ENCODE data around the gene RAPGEF1. TPM values are rescaled to one million over a fixed set of nuclear protein-coding genes. Genes with fewer than 3 reads are reported as not detected.

The RAPGEF1 gene
- total and polyA plus RNA-seq, 2 of the 13 experiments (the other 11 are each of a cell fraction or from before 2014, with no cell fraction given), result 21.2 to 38.9 TPM

DNA sequence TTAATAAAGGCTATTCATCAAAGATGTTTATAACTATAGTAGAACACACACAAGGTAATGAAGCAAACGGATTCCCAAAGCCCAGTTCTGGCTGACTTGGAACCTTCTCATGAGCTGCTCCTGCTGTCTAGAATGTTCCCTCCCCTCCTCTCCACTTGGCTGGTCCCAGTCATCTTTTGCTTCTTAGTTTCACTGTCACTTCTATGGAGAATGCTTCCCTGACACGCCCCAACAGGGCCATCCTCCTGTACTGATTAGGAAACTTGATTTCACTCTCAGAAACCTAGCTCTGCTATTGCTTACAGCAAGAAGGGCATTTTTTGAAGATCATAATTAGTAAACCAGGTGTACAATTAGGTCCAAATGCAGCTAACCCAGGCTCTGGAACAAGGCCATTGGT, 3.2 kb upstream of the RAPGEF1 start:
- no peaks in the 10 kb centered on the region for H3K36me3 ChIP-seq (replicated peaks in 1 of 2; ENCODE audit: control insufficient read depth in 1 of 2, insufficient read depth in 2 of 2, low read length in 2 of 2)
- ChIA-PET POLR2A (interaction anchor here (1.1 kb wide), 1 partner anchor 137 kb away, joined by 4 read pairs; no protein-coding TSS in a partner anchor), CTCF (ENCODE audit: low intra/inter-chr PET ratio, low total read pairs) (interaction anchor here (8.4 kb wide), 1 partner anchor 152 kb away, joined by 185 read pairs; no protein-coding TSS in a partner anchor)
- H4K20me1 ChIP-seq (ENCODE audit: insufficient read depth, low read length), result peaks cover 3% of the 10 kb centered on the region; the same call in 1 of the 2 replicates
- no peak for FAIRE-seq
- H3K4me1 ChIP-seq (ENCODE audit: insufficient read depth, low read length), result peaks cover 33% of the 10 kb centered on the region
- TF ChIP-seq ZSCAN20 (CRISPR knock-in tag; IDR thresholded peaks at IDR 0.05; ENCODE audit: borderline replicate concordance), result no peak
- TF ChIP-seq ZNF780A (CRISPR knock-in tag; IDR thresholded peaks at IDR 0.05), result no peak
- TF ChIP-seq ZNF557 (CRISPR knock-in tag; IDR thresholded peaks at IDR 0.05), result no peak
- TF ChIP-seq, protein P1, sequence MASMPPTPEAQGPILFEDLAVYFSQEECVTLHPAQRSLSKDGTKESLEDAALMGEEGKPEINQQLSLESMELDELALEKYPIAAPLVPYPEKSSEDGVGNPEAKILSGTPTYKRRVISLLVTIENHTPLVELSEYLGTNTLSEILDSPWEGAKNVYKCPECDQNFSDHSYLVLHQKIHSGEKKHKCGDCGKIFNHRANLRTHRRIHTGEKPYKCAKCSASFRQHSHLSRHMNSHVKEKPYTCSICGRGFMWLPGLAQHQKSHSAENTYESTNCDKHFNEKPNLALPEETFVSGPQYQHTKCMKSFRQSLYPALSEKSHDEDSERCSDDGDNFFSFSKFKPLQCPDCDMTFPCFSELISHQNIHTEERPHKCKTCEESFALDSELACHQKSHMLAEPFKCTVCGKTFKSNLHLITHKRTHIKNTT (CRISPR knock-in tag; IDR thresholded peaks at IDR 0.05), result no peak
- TF ChIP-seq MLLT10 (CRISPR knock-in tag; IDR thresholded peaks at IDR 0.05), result no peak
- TF ChIP-seq GABPA (IDR thresholded peaks at IDR 0.05; ENCODE audit: low read depth, low read length), result no peak
- no peak for TF ChIP-seq GABPA (CRISPR knock-in tag; IDR thresholded peaks at IDR 0.05; ENCODE audit: low read depth)
- H3K27ac ChIP-seq (ENCODE audit: extremely low read length, insufficient read depth, low read length), result no peak overlapping the region
- H3K9me3 ChIP-seq (ENCODE audit: low read length), result no peaks in the 10 kb centered on the region
- intact Hi-C loops (cut with micrococcal nuclease; ENCODE audit: unreplicated experiment) (no loop called here), in situ Hi-C loops (cut with HindIII; ENCODE audit: extremely low pct_ligation_motif_present, low pct_unique_long_range_greater_than_20kb) (loop anchor here (5.0 to 25.0 kb wide), 2 partner anchors 151 to 356 kb away; partner anchors contain the start of gene PRRC2B)
- 25% methylated on average over 2 of the region's 2 CpGs for WGBS (ENCODE audit: low lambda C conversion rate)
- no peak overlapping the region for H2AFZ ChIP-seq (ENCODE audit: low read length)
- DNase-seq (ENCODE audit: low spot score), result no peak
- H3K79me2 ChIP-seq (ENCODE audit: insufficient read depth, low read length), result peaks cover 12% of the 10 kb centered on the region
- no peak for ATAC-seq
- no TSS peak for BruUV-seq (replicated peaks)
- no peak overlapping the region for H3K4me2 ChIP-seq (ENCODE audit: low read depth, low read length)
- H3K27me3 ChIP-seq (ENCODE audit: control insufficient read depth in 1 of 2, insufficient read depth in 2 of 2, low read length in 2 of 2), result peaks cover 0 to 6% of the 10 kb centered on the region in 2 experiments; a peak in 1 of 5 replicates
- no peak overlapping the region for H3K4me3 ChIP-seq (replicated peaks in 1 of 3; ENCODE audit: insufficient read depth in 1 of 3, low read depth in 2 of 3, low read length in 3 of 3)
- no peak overlapping the region for H3K9ac ChIP-seq (ENCODE audit: insufficient read depth, low read depth, low read length)

DNA sequence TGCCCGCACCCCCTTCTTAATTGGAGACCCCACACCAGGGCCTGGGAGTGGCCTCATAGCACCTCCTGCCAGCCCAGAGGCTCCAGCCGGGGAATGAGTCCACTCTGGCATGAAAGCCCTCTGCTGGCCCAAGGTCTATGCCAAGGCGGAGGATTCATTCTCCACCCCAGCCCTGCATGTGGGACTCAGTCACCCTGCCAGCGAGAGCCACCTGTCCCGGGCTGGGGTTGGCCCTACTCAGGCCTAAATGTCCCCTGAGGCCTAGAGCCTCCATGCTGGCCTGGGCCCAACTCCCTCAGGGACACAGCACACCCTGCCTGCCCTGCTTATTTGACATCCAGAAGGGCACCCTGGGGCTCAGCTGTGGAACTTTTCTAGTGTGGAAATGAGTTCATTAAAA, 1.0 kb upstream of the RAPGEF1 start:
- Histone ChIP-seq H3K4me3 (replicated peaks in 1 of 3; ENCODE audit: insufficient read depth in 1 of 3, low read depth in 2 of 3, low read length in 3 of 3) (no peak overlapping the region), H3K27ac (ENCODE audit: extremely low read length, insufficient read depth, low read length) (no peak overlapping the region), H2AFZ (ENCODE audit: low read length) (no peak overlapping the region), H4K20me1 (ENCODE audit: insufficient read depth, low read length) (peaks cover 3% of the 10 kb centered on the region; the same call in 1 of the 2 replicates), H3K9ac (ENCODE audit: insufficient read depth, low read depth, low read length) (no peak overlapping the region), H3K27me3 (ENCODE audit: control insufficient read depth in 1 of 2, insufficient read depth in 2 of 2, low read length in 2 of 2) (no peaks in the 10 kb centered on the region), H3K4me2 (ENCODE audit: low read depth, low read length) (no peak overlapping the region), H3K36me3 (replicated peaks in 1 of 2; ENCODE audit: control insufficient read depth in 1 of 2, insufficient read depth in 2 of 2, low read length in 2 of 2) (no peaks in the 10 kb centered on the region), H3K9me3 (ENCODE audit: low read length) (no peaks in the 10 kb centered on the region), H3K4me1 (ENCODE audit: insufficient read depth, low read length) (peaks cover 55% of the 10 kb centered on the region), H3K79me2 (ENCODE audit: insufficient read depth, low read length) (peaks cover 31% of the 10 kb centered on the region)
- ATAC-seq (no peak; the same call in 2 of the 3 replicates), DNase-seq (ENCODE audit: low spot score) (no peak), FAIRE-seq (no peak)
- 92% methylated on average over 2 of the region's 5 CpGs for WGBS (ENCODE audit: low lambda C conversion rate)
- POLR2A ChIA-PET, result no interaction called here
- in situ Hi-C loops (cut with HindIII; ENCODE audit: extremely low pct_ligation_motif_present, low pct_unique_long_range_greater_than_20kb) (loop anchor here (5.0 to 25.0 kb wide), 2 partner anchors 149 to 354 kb away; partner anchors contain the start of gene PRRC2B), intact Hi-C loops (cut with micrococcal nuclease; ENCODE audit: unreplicated experiment) (no loop called here)
- CTCF ChIA-PET (ENCODE audit: low intra/inter-chr PET ratio, low total read pairs), result interaction anchor here (0.8 to 8.4 kb wide), 13 partner anchors 13 to 150 kb away, joined by 4 to 185 read pairs (median 6); no protein-coding TSS in a partner anchor
- TF ChIP-seq MAFK (conservative IDR thresholded peaks at IDR 0.05 in 1 of 2, IDR thresholded peaks at IDR 0.05 in 1 of 2; ENCODE audit: low read length in 2 of 2) (no peak), SNAI1 (CRISPR knock-in tag; IDR thresholded peaks at IDR 0.05; ENCODE audit: borderline replicate concordance) (no peak)
- TF ChIP-seq, protein P2, sequence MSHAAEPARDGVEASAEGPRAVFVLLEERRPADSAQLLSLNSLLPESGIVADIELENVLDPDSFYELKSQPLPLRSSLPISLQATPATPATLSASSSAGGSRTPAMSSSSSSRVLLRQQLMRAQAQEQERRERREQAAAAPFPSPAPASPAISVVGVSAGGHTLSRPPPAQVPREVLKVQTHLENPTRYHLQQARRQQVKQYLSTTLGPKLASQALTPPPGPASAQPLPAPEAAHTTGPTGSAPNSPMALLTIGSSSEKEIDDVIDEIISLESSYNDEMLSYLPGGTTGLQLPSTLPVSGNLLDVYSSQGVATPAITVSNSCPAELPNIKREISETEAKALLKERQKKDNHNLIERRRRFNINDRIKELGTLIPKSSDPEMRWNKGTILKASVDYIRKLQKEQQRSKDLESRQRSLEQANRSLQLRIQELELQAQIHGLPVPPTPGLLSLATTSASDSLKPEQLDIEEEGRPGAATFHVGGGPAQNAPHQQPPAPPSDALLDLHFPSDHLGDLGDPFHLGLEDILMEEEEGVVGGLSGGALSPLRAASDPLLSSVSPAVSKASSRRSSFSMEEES (CRISPR knock-in tag; IDR thresholded peaks at IDR 0.05), result no peak
- TF ChIP-seq, protein P3, sequence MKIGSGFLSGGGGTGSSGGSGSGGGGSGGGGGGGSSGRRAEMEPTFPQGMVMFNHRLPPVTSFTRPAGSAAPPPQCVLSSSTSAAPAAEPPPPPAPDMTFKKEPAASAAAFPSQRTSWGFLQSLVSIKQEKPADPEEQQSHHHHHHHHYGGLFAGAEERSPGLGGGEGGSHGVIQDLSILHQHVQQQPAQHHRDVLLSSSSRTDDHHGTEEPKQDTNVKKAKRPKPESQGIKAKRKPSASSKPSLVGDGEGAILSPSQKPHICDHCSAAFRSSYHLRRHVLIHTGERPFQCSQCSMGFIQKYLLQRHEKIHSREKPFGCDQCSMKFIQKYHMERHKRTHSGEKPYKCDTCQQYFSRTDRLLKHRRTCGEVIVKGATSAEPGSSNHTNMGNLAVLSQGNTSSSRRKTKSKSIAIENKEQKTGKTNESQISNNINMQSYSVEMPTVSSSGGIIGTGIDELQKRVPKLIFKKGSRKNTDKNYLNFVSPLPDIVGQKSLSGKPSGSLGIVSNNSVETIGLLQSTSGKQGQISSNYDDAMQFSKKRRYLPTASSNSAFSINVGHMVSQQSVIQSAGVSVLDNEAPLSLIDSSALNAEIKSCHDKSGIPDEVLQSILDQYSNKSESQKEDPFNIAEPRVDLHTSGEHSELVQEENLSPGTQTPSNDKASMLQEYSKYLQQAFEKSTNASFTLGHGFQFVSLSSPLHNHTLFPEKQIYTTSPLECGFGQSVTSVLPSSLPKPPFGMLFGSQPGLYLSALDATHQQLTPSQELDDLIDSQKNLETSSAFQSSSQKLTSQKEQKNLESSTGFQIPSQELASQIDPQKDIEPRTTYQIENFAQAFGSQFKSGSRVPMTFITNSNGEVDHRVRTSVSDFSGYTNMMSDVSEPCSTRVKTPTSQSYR (CRISPR knock-in tag; IDR thresholded peaks at IDR 0.05; ENCODE audit: borderline replicate concordance), result no peak
- no TSS peak for BruUV-seq (replicated peaks)
